Measurements from ENCODE around the gene TSC2.

DNA sequence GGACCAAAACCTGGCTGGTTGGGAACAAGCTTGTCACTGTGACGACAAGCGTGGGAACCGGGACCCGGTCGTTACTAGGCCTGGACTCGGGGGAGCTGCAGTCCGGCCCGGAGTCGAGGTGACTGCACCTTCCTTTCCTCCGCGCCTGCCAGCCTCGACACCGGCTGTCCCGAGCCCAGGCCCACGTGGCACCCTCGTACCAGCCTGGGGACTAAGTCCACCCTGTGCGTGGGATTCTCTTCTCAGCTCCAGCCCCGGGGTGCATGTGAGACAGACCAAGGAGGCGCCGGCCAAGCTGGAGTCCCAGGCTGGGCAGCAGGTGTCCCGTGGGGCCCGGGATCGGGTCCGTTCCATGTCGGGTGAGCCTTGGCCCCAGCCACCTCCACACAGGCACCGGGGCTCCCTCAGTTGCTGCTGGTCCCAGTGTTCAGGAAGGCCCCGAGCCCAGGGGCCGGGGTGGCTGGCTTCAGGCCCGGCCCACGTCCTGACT, 31.6 kb downstream of the TSC2 start:
- TF ChIP-seq CTCF (IDR thresholded peaks at IDR 0.05; ENCODE audit: low read depth, low read length), result no peak
- no peak for TF ChIP-seq EZH2phosphoT487 (IDR thresholded peaks at IDR 0.05; ENCODE audit: low read depth)

Data from OCI-LY3 (cell line).